GM12892 (cell line): Measurements from ENCODE around the gene CTNNA3.

Experiments used
- POLR2A ChIP-seq: IDR thresholded peaks from 2 replicates; pipeline ENCODE4 v1.6.1; 2011; ENCODE audit warnings: low read depth, low read length, control low read depth
- POLR2AphosphoS5 ChIP-seq: IDR thresholded peaks from 2 replicates; pipeline ENCODE4 v1.6.1; 2011; ENCODE audit warnings: low read depth, low read length, control low read depth
- TAF1 ChIP-seq: IDR thresholded peaks from 2 replicates; pipeline ENCODE4 v1.6.1; 2011; ENCODE audit warnings: low read depth, mild to moderate bottlenecking, control low read depth, low read length, borderline replicate concordance

- TF ChIP-seq POLR2AphosphoS5, result no peak
- no peak for TF ChIP-seq POLR2A
- no peak for TF ChIP-seq TAF1
Measured at GRCh38 chr10:66555061-66555460, 1140.9 kb downstream of the CTNNA3 start.
